Measurements from ENCODE around the gene TRMT44.

DNA sequence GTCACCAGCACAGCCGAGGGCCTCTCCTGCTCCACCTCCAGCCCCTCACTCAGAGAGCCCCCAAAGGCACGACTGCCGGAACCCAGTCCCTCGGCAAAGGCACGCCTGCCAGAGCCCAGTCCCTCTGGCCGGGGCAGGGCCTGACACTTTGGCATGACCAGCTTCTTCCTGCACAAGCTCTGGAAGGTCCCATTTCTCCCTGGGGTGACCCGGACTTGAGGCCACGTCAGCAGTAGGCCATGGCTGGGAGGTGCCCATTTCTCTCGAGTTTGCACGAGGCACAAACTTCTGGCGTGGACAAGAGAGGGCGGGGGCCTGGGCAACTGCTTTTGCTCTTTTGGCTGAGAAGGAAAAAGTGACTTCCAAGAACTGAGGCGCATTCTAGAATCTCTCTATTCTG is 77.4 kb downstream of the TRMT44 start:
- TF ChIP-seq, protein P1, sequence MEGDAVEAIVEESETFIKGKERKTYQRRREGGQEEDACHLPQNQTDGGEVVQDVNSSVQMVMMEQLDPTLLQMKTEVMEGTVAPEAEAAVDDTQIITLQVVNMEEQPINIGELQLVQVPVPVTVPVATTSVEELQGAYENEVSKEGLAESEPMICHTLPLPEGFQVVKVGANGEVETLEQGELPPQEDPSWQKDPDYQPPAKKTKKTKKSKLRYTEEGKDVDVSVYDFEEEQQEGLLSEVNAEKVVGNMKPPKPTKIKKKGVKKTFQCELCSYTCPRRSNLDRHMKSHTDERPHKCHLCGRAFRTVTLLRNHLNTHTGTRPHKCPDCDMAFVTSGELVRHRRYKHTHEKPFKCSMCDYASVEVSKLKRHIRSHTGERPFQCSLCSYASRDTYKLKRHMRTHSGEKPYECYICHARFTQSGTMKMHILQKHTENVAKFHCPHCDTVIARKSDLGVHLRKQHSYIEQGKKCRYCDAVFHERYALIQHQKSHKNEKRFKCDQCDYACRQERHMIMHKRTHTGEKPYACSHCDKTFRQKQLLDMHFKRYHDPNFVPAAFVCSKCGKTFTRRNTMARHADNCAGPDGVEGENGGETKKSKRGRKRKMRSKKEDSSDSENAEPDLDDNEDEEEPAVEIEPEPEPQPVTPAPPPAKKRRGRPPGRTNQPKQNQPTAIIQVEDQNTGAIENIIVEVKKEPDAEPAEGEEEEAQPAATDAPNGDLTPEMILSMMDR (IDR thresholded peaks at IDR 0.05; ENCODE audit: borderline replicate concordance, extremely low read depth, low read length, poor library complexity, severe bottlenecking), result no peak
- no peak for TF ChIP-seq EZH2 (IDR thresholded peaks at IDR 0.05; ENCODE audit: borderline replicate concordance, low read depth, low read length, severe bottlenecking)
